Neural cell (in vitro differentiated cells): ENCODE data around the gene BLOC1S1. TPM values are rescaled to one million over a fixed set of nuclear protein-coding genes. Genes with fewer than 3 reads are reported as not detected.

Experiments used
- H2AFZ ChIP-seq: fragments of 200-600, 300-800 bp; sonication (generic), shearing (Covaris generic); 2 replicates; pipeline ENCODE4 v1.6.0; 2014; ENCODE audit warnings: low read depth, mild to moderate bottlenecking, antibody characterized with exemption, low read length, moderate library complexity
- H3F3A ChIP-seq: fragments of 200-600 bp; shearing (Covaris generic); 2 replicates; pipeline ENCODE4 v1.6.1; 2016; ENCODE audit warnings: mild to moderate bottlenecking, moderate library complexity, mixed read lengths, antibody characterized with exemption, low read length; ENCODE audit not compliant: insufficient read depth, poor library complexity, severe bottlenecking
- H3K27ac ChIP-seq: fragments of 200-600, 300-800 bp; sonication (generic), shearing (Covaris generic); 2 replicates; pipeline ENCODE4 v1.5.1; 2014; ENCODE audit warnings: mild to moderate bottlenecking, low read length, moderate library complexity
- H3K27me3 ChIP-seq: fragments of 300-800, 200-600 bp; sonication (generic), shearing (Covaris generic); 2 replicates; pipeline ENCODE4 v1.6.0; 2014; ENCODE audit warnings: mild to moderate bottlenecking, low read depth, low read length, moderate library complexity; ENCODE audit not compliant: insufficient read depth
- H3K36me3 ChIP-seq: fragments of 300-800, 200-600 bp; sonication (generic), shearing (Covaris generic); 2 replicates; pipeline ENCODE4 v1.5.1; 2014; ENCODE audit warnings: mild to moderate bottlenecking, antibody characterized with exemption, low read length, moderate library complexity; ENCODE audit not compliant: insufficient read depth
- H3K4me2 ChIP-seq: fragments of 300-800, 200-600 bp; sonication (generic), shearing (Covaris generic); 2 replicates; pipeline ENCODE4 v1.6.0; 2014; ENCODE audit warnings: mild to moderate bottlenecking, low read length
- H3K4me3 ChIP-seq: fragments of 300-800, 200-600 bp; sonication (generic), shearing (Covaris generic); 2 replicates; pipeline ENCODE4 v1.5.1; 2014; ENCODE audit warnings: mild to moderate bottlenecking, low read length, moderate library complexity
- H3K79me2 ChIP-seq: fragments of 200-600 bp; shearing (Covaris generic); replicated peaks from 2 replicates; pipeline ENCODE4 v1.6.0; 2014; ENCODE audit warnings: mild to moderate bottlenecking, low read length, moderate library complexity; ENCODE audit not compliant: insufficient read depth
- H3K9ac ChIP-seq: fragments of 300-800, 200-600 bp; sonication (generic), shearing (Covaris generic); 2 replicates; pipeline ENCODE4 v1.6.1; 2016; ENCODE audit warnings: mild to moderate bottlenecking, low read length, mixed read lengths
- H3K9me2 ChIP-seq: fragments of 200-600 bp; shearing (Covaris generic); 2 replicates; pipeline ENCODE4 v1.6.1; 2016; ENCODE audit warnings: mild to moderate bottlenecking, low read length, mixed read lengths; ENCODE audit not compliant: insufficient read depth
- H3K9me3 ChIP-seq: fragments of 200-600, 300-800 bp; sonication (generic), shearing (Covaris generic); 2 replicates; pipeline ENCODE4 v1.6.1; 2016; ENCODE audit warnings: mild to moderate bottlenecking, mixed run types, low read length, moderate library complexity, mixed read lengths
- H4K20me1 ChIP-seq: fragments of 200-600 bp; shearing (Covaris generic); 2 replicates; pipeline ENCODE4 v1.6.1; 2016; ENCODE audit warnings: mild to moderate bottlenecking, mixed run types; ENCODE audit not compliant: insufficient read depth
- CTCF ChIP-seq: fragments of 450-650 bp; IDR thresholded peaks from 2 replicates; pipeline ENCODE4 v1.5.1; 2014; ENCODE audit warnings: antibody characterized with exemption, mild to moderate bottlenecking, moderate library complexity; ENCODE audit not compliant: poor library complexity, severe bottlenecking
- EP300 ChIP-seq: fragments of 450-650 bp; conservative IDR thresholded peaks from 2 replicates; pipeline ENCODE4 v1.6.1; 2014; ENCODE audit warnings: antibody characterized with exemption, mild to moderate bottlenecking, moderate library complexity; ENCODE audit not compliant: poor library complexity, severe bottlenecking
- EZH2 ChIP-seq: fragments of 200-600, 300-800 bp; shearing (Covaris generic), sonication (generic); IDR thresholded peaks from 2 replicates; pipeline ENCODE4 v1.6.1; 2014; ENCODE audit warnings: antibody characterized with exemption, low read length, borderline replicate concordance, mild to moderate bottlenecking; ENCODE audit not compliant: insufficient read depth, poor library complexity, severe bottlenecking
- MXI1 ChIP-seq: fragments of 450-650 bp; conservative IDR thresholded peaks from 2 replicates; pipeline ENCODE4 v1.6.1; 2014; ENCODE audit warnings: antibody characterized with exemption, mild to moderate bottlenecking; ENCODE audit not compliant: poor library complexity, severe bottlenecking
- POLR2AphosphoS5 ChIP-seq: IDR thresholded peaks from 2 replicates; pipeline ENCODE4 v1.6.1; 2012
- RAD21 ChIP-seq: fragments of 450-650 bp; conservative IDR thresholded peaks from 2 replicates; pipeline ENCODE4 v1.6.1; 2014; ENCODE audit warnings: antibody characterized with exemption, mild to moderate bottlenecking, moderate library complexity
- REST ChIP-seq: IDR thresholded peaks from 2 replicates; pipeline ENCODE4 v1.6.1; 2012; ENCODE audit warnings: borderline replicate concordance
- SMC3 ChIP-seq: fragments of 450-650 bp; conservative IDR thresholded peaks from 2 replicates; pipeline ENCODE4 v1.6.1; 2014; ENCODE audit warnings: antibody characterized with exemption, mild to moderate bottlenecking, moderate library complexity; ENCODE audit not compliant: poor library complexity
- TAF1 ChIP-seq: IDR thresholded peaks from 2 replicates; pipeline ENCODE4 v1.6.1; 2012; ENCODE audit warnings: low read depth
- polyA plus RNA-seq: library from polyadenylated mRNA; depleted of rRNA; stranded (reverse); fragments of >200 nt; gene quantifications from 2 replicates; pipeline ENCODE4 v1.2.3, GENCODE V29; 2014

BLOC1S1 gene
- polyA plus RNA-seq, 1 donor from 2014 or later: 217 TPM

GRCh38 chr12:55733021-55733555 is 17.2 kb downstream of the BLOC1S1 start:
- Histone ChIP-seq H3K27me3 (no peaks in the 10 kb centered on the region), H3K4me2 (no peak overlapping the region), H4K20me1 (no peaks in the 10 kb centered on the region), H3K9me2 (no peaks in the 10 kb centered on the region), H3K36me3 (no peaks in the 10 kb centered on the region), H3K27ac (no peak overlapping the region), H3K79me2 (peaks cover 8% of the 10 kb centered on the region), H3K4me3 (no peak overlapping the region), H3K9ac (no peak overlapping the region), H2AFZ (no peak overlapping the region), H3K9me3 (no peaks in the 10 kb centered on the region), H3F3A (peaks cover 9% of the 10 kb centered on the region)
- TF ChIP-seq SMC3 (no peak), RAD21 (no peak), TAF1 (no peak), REST (no peak), POLR2AphosphoS5 (no peak), EP300 (no peak), CTCF (no peak), MXI1 (no peak), EZH2 (no peak)

DNA sequence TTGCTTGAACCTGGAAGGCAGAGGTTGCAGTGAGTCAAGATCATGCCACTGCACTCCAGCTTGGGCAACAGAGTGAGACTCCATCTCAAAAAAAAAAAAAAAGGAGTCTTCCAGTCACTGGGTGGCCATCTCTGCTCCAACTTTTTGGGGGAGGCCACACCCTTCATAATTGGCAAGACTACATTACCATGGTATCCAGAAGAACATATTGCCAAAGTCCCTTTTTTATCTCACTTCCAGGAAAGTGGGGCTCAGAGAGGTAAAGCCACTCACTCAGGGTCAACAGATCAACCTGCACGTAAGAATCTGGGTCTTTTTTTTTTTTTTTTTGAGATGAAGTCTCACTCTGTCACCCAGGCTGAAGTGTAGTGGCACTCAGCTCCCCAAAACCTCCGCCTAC is 18.0 kb downstream of the BLOC1S1 start:
- Histone ChIP-seq H3K27me3 (no peaks in the 10 kb centered on the region), H3K27ac (no peak overlapping the region), H3K79me2 (peaks cover 6% of the 10 kb centered on the region), H3K4me2 (no peak overlapping the region), H3K9me3 (no peaks in the 10 kb centered on the region), H3K36me3 (no peaks in the 10 kb centered on the region), H4K20me1 (no peaks in the 10 kb centered on the region), H3K9ac (no peak overlapping the region), H3F3A (peaks cover 9% of the 10 kb centered on the region), H3K4me3 (no peak overlapping the region), H2AFZ (no peak overlapping the region), H3K9me2 (no peaks in the 10 kb centered on the region)
- TF ChIP-seq TAF1 (no peak), CTCF (no peak)
